Body of pancreas (tissue), 4 donors: ENCODE measurements around the gene PLEKHF1.

Source experiments
- POLR2A ChIP-seq, 3 donors: fragments of 450-650 bp; IDR thresholded peaks; one replicate each; pipeline ENCODE4 v1.6.1; 2016; ENCODE audit warnings: antibody characterized with exemption in 3 of 3, mild to moderate bottlenecking in 2 of 3
- TF ChIP-seq, protein P1 (sequence below), 7 experiments: fragments of 450-650 bp in 4 of 7; fragments of 200-600 bp in 3 of 7; sonication (generic) in 3 of 7; IDR thresholded peaks; one replicate each; pipeline ENCODE4 v1.5.1; 2016 to 2019; ENCODE audit warnings: antibody characterized with exemption in 7 of 7

DNA sequence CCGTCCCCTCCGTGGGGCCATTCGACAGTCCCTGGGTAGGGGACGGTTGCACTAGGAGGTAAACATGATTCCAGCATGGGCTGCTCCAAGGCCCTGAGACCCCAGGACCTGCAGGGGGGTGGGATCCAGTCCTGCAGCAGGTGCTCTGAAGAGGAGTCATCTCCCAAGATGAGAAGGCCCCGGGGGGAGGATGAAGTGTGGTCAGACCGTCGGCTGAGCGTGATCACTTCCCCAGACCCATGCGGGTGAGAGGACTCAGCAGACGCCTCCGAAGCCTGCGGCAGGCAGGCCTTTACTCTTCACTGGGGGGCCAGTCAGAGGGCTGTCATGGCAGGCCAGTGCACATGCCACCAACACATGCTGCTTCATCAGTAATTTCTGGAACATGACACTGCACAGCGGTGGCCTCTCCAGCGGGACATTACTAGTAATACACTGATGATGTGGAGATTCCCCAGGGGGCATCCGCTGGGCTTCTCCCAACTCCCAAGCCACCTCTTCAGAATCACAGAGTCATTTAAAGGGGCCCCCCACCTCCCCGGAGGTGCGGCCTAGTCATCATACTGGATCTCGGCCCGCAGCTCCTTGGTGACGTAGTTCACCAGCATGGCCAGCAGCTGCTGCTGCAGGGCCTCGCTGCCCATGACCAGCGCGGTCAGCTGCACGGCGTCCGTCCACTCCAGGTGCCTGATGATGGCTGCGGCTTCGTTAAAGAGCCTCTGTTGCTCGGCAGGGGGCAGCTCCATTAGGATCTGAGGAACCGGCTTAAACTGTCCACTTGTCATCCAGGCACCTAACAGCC is 37.1 kb downstream of the PLEKHF1 start:
- TF ChIP-seq, protein P1, sequence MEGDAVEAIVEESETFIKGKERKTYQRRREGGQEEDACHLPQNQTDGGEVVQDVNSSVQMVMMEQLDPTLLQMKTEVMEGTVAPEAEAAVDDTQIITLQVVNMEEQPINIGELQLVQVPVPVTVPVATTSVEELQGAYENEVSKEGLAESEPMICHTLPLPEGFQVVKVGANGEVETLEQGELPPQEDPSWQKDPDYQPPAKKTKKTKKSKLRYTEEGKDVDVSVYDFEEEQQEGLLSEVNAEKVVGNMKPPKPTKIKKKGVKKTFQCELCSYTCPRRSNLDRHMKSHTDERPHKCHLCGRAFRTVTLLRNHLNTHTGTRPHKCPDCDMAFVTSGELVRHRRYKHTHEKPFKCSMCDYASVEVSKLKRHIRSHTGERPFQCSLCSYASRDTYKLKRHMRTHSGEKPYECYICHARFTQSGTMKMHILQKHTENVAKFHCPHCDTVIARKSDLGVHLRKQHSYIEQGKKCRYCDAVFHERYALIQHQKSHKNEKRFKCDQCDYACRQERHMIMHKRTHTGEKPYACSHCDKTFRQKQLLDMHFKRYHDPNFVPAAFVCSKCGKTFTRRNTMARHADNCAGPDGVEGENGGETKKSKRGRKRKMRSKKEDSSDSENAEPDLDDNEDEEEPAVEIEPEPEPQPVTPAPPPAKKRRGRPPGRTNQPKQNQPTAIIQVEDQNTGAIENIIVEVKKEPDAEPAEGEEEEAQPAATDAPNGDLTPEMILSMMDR (IDR thresholded peaks at IDR 0.05): no peak
- no peak for TF ChIP-seq POLR2A (IDR thresholded peaks at IDR 0.05)
